ENCODE measurements around the gene SPINK5.

DNA sequence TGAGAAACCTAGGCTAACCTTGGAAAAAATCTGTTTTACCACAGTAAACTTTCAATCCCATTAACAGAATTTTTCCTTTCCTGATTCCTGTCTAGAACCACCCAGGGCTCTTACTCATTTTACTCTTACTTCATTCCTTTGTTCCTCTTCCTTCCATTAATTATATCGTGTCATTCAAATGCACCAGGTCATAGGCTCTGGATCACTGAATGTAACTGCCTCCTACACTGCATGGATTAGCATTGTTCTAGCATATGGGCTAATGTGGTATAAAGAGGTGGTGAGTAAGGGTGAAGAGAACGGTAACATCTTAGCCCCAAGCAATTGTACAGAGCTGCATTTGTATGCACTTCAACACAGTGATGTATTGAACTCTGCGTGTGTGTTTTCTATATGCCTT is 49.5 kb upstream of the SPINK5 start:
- TF ChIP-seq EZH2 (IDR thresholded peaks at IDR 0.05; ENCODE audit: borderline replicate concordance, insufficient read depth, low read length, poor library complexity, severe bottlenecking), result no peak
- TF ChIP-seq, protein P1, sequence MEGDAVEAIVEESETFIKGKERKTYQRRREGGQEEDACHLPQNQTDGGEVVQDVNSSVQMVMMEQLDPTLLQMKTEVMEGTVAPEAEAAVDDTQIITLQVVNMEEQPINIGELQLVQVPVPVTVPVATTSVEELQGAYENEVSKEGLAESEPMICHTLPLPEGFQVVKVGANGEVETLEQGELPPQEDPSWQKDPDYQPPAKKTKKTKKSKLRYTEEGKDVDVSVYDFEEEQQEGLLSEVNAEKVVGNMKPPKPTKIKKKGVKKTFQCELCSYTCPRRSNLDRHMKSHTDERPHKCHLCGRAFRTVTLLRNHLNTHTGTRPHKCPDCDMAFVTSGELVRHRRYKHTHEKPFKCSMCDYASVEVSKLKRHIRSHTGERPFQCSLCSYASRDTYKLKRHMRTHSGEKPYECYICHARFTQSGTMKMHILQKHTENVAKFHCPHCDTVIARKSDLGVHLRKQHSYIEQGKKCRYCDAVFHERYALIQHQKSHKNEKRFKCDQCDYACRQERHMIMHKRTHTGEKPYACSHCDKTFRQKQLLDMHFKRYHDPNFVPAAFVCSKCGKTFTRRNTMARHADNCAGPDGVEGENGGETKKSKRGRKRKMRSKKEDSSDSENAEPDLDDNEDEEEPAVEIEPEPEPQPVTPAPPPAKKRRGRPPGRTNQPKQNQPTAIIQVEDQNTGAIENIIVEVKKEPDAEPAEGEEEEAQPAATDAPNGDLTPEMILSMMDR (IDR thresholded peaks at IDR 0.05; ENCODE audit: poor library complexity, severe bottlenecking), result no peak
- no peak for TF ChIP-seq EP300 (conservative IDR thresholded peaks at IDR 0.05; ENCODE audit: poor library complexity, severe bottlenecking)
- TF ChIP-seq POLR2AphosphoS5 (IDR thresholded peaks at IDR 0.05), result no peak

Measured in neural cell (in vitro differentiated cells).